Epidermal melanocyte (primary cell): Measurements from ENCODE around the gene MLPH.

Experiments
- DNase-seq: peaks from one replicate; pipeline ENCODE4 v3.0.0; 2011; ENCODE audit warnings: low spot score; ENCODE audit not compliant: insufficient read length

The MLPH gene

GRCh38 chr2:237598468-237599208, 111.6 kb downstream of the MLPH start:
- no peak for DNase-seq

GRCh38 chr2:237599465-237600110, 112.5 kb downstream of the MLPH start:
- DNase-seq = no peak

- DNase-seq = peak; percentile 70
These were observed 113.3 kb downstream of the MLPH start for GRCh38 chr2:237600205-237600846.

GRCh38 chr2:237601453-237602116, 114.5 kb downstream of the MLPH start:
- DNase-seq = no peak

- no peak for DNase-seq
These were observed 115.4 kb downstream of the MLPH start for GRCh38 chr2:237602409-237602808.

- no peak for DNase-seq
These were observed 116.1 kb downstream of the MLPH start for GRCh38 chr2:237603049-237603717.

- peak; percentile 81 for DNase-seq
These were observed 116.8 kb downstream of the MLPH start for GRCh38 chr2:237603718-237604362.

GRCh38 chr2:237604391-237604790, 117.3 kb downstream of the MLPH start:
- no peak for DNase-seq
